HG03460 (cell line): ENCODE results near the gene C1orf74.

Source experiments
- ATAC-seq: cut with Tn5 transposase; IDR thresholded peaks from one replicate; pipeline ENCODE4 v1.9.1; 2021; ENCODE audit not compliant: unreplicated experiment

Gene C1orf74

GRCh38 chr1:209747580-209748262 lies 36.6 kb downstream of the C1orf74 start:
- peak; percentile 73 for ATAC-seq

- no peak for ATAC-seq
Measured at GRCh38 chr1:209746451-209747165, 37.8 kb downstream of the C1orf74 start.

GRCh38 chr1:209743145-209743482 lies 41.2 kb downstream of the C1orf74 start:
- no peak for ATAC-seq

GRCh38 chr1:209742409-209743144 lies 41.8 kb downstream of the C1orf74 start:
- ATAC-seq: no peak

DNA sequence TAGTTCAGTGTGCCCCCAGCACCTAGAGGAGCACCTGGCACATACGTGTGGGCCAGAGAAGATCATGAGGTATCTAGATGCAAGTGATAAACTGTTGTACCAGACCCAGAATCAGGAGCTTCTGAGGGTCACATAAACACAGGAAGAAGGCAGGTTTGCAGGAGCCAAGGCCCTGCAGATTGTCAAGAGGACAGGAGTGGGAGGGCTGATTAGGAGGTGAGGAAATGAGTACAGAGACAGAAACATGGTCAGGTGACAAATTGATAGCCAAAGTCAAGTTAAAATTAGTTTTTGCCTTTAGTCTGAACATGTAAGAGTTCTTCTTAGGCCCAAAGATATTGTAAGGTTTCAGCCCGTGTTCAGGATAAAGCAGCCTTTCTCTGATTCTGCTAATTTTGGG lies 42.5 kb downstream of the C1orf74 start:
- ATAC-seq: no peak

DNA sequence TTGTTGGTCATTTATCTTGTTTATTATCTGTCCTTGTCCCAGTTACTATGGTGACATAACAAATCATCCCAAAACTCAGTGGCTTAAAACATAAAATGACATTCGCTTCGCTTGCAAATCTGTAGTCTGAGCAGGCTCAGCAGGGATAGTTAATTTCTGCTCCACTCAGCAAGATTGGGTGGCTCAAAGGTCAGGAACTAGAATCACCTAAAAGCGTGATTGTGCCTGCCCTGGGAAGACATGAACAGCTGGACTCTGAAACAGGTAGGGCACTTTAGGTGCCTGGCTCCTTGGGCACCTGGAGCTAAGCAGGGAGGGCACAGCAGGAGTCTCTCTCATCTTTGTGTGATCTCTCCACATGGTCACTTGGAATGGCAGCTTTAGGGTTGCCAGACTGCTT lies 43.2 kb downstream of the C1orf74 start:
- ATAC-seq: no peak

DNA sequence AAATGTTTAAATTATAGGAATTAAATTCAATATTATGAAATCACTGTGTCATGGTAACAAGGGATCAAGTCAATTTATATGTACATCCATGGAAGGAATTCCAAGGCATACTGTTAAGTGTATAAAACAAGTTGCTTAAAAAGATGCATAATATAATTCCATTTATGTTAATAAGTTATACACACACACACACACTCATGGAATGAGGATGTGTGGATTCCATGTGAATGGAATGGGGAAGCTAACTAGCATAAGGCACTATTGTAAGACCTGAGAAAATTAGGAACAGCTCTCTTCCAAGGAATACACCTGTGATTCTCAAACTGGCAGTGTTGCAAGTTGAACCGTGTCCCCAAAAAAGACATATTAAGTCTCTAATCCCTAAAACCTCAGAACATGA lies 46.1 kb downstream of the C1orf74 start:
- ATAC-seq: no peak

GRCh38 chr1:209737118-209737505 lies 47.2 kb downstream of the C1orf74 start:
- no peak for ATAC-seq

DNA sequence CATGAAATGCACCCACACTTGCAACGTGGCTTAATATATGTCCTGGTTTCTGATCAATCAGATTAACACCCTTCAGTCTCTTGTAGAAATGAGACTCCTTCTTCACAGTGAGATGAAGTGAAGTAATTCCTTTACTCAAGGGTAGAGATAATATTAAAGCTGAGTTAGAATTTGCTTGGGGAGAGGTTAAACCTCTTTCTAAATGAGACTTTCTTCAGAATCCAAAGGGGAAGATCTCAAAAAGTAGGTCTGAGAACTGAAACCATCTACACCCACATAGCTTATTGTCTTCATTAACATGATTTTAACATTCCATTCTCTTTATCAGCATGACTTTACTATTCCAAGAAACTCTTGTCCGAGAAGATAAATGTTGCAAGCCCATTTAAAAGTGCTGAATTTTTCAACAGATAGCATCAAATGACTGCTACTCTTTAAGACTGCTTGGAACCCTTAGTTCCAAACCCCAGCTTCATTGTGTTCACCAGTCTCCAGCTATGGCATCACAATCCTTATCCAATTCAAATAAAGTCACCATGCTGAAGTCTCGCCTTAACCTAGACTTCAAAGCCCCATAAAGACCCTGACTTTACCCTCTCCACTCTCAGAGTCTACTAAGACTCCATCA lies 47.8 kb downstream of the C1orf74 start:
- no peak for ATAC-seq

- no peak for ATAC-seq
Measured at GRCh38 chr1:209733409-209734192, 50.8 kb downstream of the C1orf74 start.

- ATAC-seq: no peak
Measured at GRCh38 chr1:209732725-209733124, 51.6 kb downstream of the C1orf74 start.

GRCh38 chr1:209729436-209729835 lies 54.9 kb downstream of the C1orf74 start:
- ATAC-seq: no peak
